CD14-positive monocyte (primary cell): ENCODE measurements around the gene CCDC51. TPM values are rescaled to one million over a fixed set of nuclear protein-coding genes. Genes with fewer than 3 reads are reported as not detected.

Source experiments
- DNase-seq, 3 donors: peaks; one replicate each; pipeline ENCODE4 v3.0.0-alpha.2; 2011 to 2022
- H2AFZ ChIP-seq: 2 replicates; pipeline ENCODE4 v1.6.0; 2012; ENCODE audit warnings: mild to moderate bottlenecking, low read depth, low read length, inconsistent platforms; ENCODE audit not compliant: insufficient read depth, poor library complexity, severe bottlenecking
- H3K27ac ChIP-seq, 2 donors: 1 replicate in 1 of 2; 2 replicates in 1 of 2; pipeline ENCODE4 v1.5.1; 2012 to 2013; ENCODE audit warnings: low read length in 2 of 2, control low read depth in 1 of 2, inconsistent platforms in 1 of 2, low read depth in 1 of 2, mild to moderate bottlenecking in 1 of 2
- H3K27me3 ChIP-seq, 2 donors: one replicate each; pipeline versions ENCODE4 v1.6.0 to v1.6.1; 2011 to 2013; ENCODE audit warnings: low read length in 2 of 2; ENCODE audit not compliant: control insufficient read depth in 2 of 2, insufficient read depth in 2 of 2
- H3K36me3 ChIP-seq, 2 donors: replicated peaks in 1 of 2; 1 replicate in 1 of 2; 2 replicates in 1 of 2; pipeline versions ENCODE4 v1.5.1 to v1.6.1; 2012 to 2013; ENCODE audit warnings: low read length in 2 of 2, control low read depth in 1 of 2, inconsistent platforms in 1 of 2, mild to moderate bottlenecking in 1 of 2; ENCODE audit not compliant: insufficient read depth in 2 of 2, control insufficient read depth in 1 of 2
- H3K4me1 ChIP-seq, 2 donors: 1 replicate in 1 of 2; 2 replicates in 1 of 2; pipeline versions ENCODE4 v1.5.1 to v1.6.1; 2012 to 2013; ENCODE audit warnings: low read length in 2 of 2, control low read depth in 1 of 2, inconsistent platforms in 1 of 2, mild to moderate bottlenecking in 1 of 2, moderate library complexity in 1 of 2; ENCODE audit not compliant: insufficient read depth in 2 of 2, control insufficient read depth in 1 of 2
- H3K4me2 ChIP-seq: replicated peaks from 2 replicates; pipeline ENCODE3; 2012; ENCODE audit warnings: low read length, moderate library complexity, mild to moderate bottlenecking; ENCODE audit not compliant: poor library complexity, severe bottlenecking; ENCODE audit errors: extremely low read depth
- H3K4me3 ChIP-seq, 3 experiments: fragments of 200-600 bp in 1 of 3; sonication (generic) in 1 of 3; replicated peaks in 1 of 3; 1 replicate in 2 of 3; 2 replicates in 1 of 3; pipeline ENCODE4 v1.5.1; 2011 to 2013; ENCODE audit warnings: low read length in 3 of 3, mild to moderate bottlenecking in 3 of 3, control low read depth in 2 of 3, low read depth in 2 of 3, inconsistent platforms in 1 of 3, moderate library complexity in 1 of 3
- H3K79me2 ChIP-seq: 2 replicates; pipeline ENCODE4 v1.6.0; 2012; ENCODE audit warnings: mild to moderate bottlenecking, control low read depth, inconsistent platforms, low read length, moderate library complexity; ENCODE audit not compliant: insufficient read depth
- H3K9ac ChIP-seq: 2 replicates; pipeline ENCODE4 v1.6.0; 2017; ENCODE audit warnings: low read length, mild to moderate bottlenecking; ENCODE audit not compliant: insufficient read depth, poor library complexity, severe bottlenecking
- H3K9me3 ChIP-seq, 2 donors: replicated peaks in 1 of 2; 1 replicate in 1 of 2; 2 replicates in 1 of 2; pipeline versions ENCODE4 v1.5.1 to v1.6.1; 2012 to 2013; ENCODE audit warnings: low read length in 2 of 2, control low read depth in 1 of 2; ENCODE audit not compliant: control insufficient read depth in 1 of 2, insufficient read depth in 1 of 2
- H4K20me1 ChIP-seq: 2 replicates; pipeline ENCODE4 v1.6.0; 2012; ENCODE audit warnings: mild to moderate bottlenecking, low read length, control low read depth, moderate library complexity; ENCODE audit not compliant: insufficient read depth
- H3K27ac Mint-ChIP-seq, 7 donors: one replicate each; pipeline ENCODE4 v1.8.0; 2020; ENCODE audit warnings: mild to moderate bottlenecking in 7 of 7, mixed read lengths in 7 of 7, moderate library complexity in 6 of 7, inconsistent platforms in 2 of 7
- H3K27me3 Mint-ChIP-seq, 3 donors: one replicate each; pipeline ENCODE4 v1.8.0; 2021 to 2022; ENCODE audit warnings: low read depth in 3 of 3, mild to moderate bottlenecking in 3 of 3, mixed read lengths in 3 of 3, moderate library complexity in 3 of 3, inconsistent platforms in 1 of 3
- H3K36me3 Mint-ChIP-seq, 2 donors: one replicate each; pipeline ENCODE4 v1.8.0; 2020; ENCODE audit warnings: mixed read lengths in 2 of 2, inconsistent platforms in 1 of 2, mild to moderate bottlenecking in 1 of 2
- H3K4me1 Mint-ChIP-seq: one replicate; pipeline ENCODE4 v1.8.0; 2020; ENCODE audit warnings: mild to moderate bottlenecking, mixed read lengths
- H3K4me3 Mint-ChIP-seq, 2 donors: one replicate each; pipeline ENCODE4 v1.8.0; 2020; ENCODE audit warnings: mild to moderate bottlenecking in 2 of 2, mixed read lengths in 2 of 2, moderate library complexity in 1 of 2
- H3K9me3 Mint-ChIP-seq, 7 donors: one replicate each; pipeline ENCODE4 v1.8.0; 2020 to 2022; ENCODE audit warnings: mixed read lengths in 7 of 7, mild to moderate bottlenecking in 6 of 7, moderate library complexity in 6 of 7, inconsistent platforms in 2 of 7
- WGBS: methylation state at CpG from one replicate; pipeline ENCODE4 v1.1.5; 2013; ENCODE audit warnings: missing lambda C conversion rate; ENCODE audit not compliant: insufficient coverage; 5-methylcytosine and 5-hydroxymethylcytosine counted together
- intact Hi-C, 2 donors: fragments of 100-400 bp; cut with micrococcal nuclease; formaldehyde crosslinking; loops; one replicate each; pipeline versions ENCODE4 v1.15.0 to v1.15.1; 2023
- polyA plus RNA-seq, 3 donors: library from polyadenylated mRNA; depleted of rRNA in 1 of 3; unstranded in 2 of 3; stranded (reverse) in 1 of 3; fragments of 300-500 nt in 2 of 3; fragments of >200 nt in 1 of 3; fragmentation: Illumina TruSeq in 2 of 3; gene quantifications; 1 replicate in 2 of 3; 2 replicates in 1 of 3; pipeline ENCODE4 v1.2.3, GENCODE V29; 2012 to 2021
- TF ChIP-seq, protein P1 (sequence below): fragments of 200-600 bp; IDR thresholded peaks from one replicate; pipeline ENCODE4 v1.8.0; 2022; ENCODE audit warnings: antibody characterized with exemption, mild to moderate bottlenecking

Gene CCDC51
- polyA plus RNA-seq, 3 donors, result 3.6 to 5.9 (median 5.4) TPM

- DNase-seq, result no peak
- no peaks in the 10 kb centered on the region for H3K9me3 ChIP-seq
- peak overlapping the region; percentile 22 to 89 for H3K27ac ChIP-seq
- Mint-ChIP-seq H3K36me3 (peaks cover 16 to 40% of the 10 kb centered on the region in 2 donors), H3K4me3 (peak overlapping the region; percentile 81 to 94), H3K27me3 (peaks cover 0 to 5% (median 0%) of the 10 kb centered on the region in 3 donors), H3K9me3 (peaks cover 0 to 2% (median 0%) of the 10 kb centered on the region in 7 donors), H3K4me1 (peaks cover 32% of the 10 kb centered on the region), H3K27ac (peak overlapping the region; percentile 88 to 98 (median 93))
- H3K36me3 ChIP-seq, result peaks cover 15 to 44% of the 10 kb centered on the region in 2 donors
- intact Hi-C loops, result loop anchor here in 1 of 2 donors (10.0 kb wide), 3 partner anchors 261 to 1161 kb away; partner anchors contain the start of genes CDC25A, KIF9, KLHL18 and SMARCC1
- WGBS, result 33% methylated on average over 3 of the region's 6 CpGs
- peak overlapping the region; percentile 96 for H2AFZ ChIP-seq
- peak overlapping the region; percentile 82 for H3K9ac ChIP-seq
- TF ChIP-seq, protein P1, sequence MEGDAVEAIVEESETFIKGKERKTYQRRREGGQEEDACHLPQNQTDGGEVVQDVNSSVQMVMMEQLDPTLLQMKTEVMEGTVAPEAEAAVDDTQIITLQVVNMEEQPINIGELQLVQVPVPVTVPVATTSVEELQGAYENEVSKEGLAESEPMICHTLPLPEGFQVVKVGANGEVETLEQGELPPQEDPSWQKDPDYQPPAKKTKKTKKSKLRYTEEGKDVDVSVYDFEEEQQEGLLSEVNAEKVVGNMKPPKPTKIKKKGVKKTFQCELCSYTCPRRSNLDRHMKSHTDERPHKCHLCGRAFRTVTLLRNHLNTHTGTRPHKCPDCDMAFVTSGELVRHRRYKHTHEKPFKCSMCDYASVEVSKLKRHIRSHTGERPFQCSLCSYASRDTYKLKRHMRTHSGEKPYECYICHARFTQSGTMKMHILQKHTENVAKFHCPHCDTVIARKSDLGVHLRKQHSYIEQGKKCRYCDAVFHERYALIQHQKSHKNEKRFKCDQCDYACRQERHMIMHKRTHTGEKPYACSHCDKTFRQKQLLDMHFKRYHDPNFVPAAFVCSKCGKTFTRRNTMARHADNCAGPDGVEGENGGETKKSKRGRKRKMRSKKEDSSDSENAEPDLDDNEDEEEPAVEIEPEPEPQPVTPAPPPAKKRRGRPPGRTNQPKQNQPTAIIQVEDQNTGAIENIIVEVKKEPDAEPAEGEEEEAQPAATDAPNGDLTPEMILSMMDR, result no peak
- peaks cover 39% of the 10 kb centered on the region for H3K79me2 ChIP-seq
- H4K20me1 ChIP-seq, result peaks cover 4% of the 10 kb centered on the region
- H3K27me3 ChIP-seq, result no peaks in the 10 kb centered on the region
- peak overlapping the region; percentile 55 to 83 (median 67) for H3K4me3 ChIP-seq
- H3K4me2 ChIP-seq, result peak overlapping the region; percentile 77
- H3K4me1 ChIP-seq, result peaks cover 27 to 33% of the 10 kb centered on the region in 2 donors
Observed at GRCh38 chr3:48446043-48446424, 6.1 kb upstream of the CCDC51 start.

DNA sequence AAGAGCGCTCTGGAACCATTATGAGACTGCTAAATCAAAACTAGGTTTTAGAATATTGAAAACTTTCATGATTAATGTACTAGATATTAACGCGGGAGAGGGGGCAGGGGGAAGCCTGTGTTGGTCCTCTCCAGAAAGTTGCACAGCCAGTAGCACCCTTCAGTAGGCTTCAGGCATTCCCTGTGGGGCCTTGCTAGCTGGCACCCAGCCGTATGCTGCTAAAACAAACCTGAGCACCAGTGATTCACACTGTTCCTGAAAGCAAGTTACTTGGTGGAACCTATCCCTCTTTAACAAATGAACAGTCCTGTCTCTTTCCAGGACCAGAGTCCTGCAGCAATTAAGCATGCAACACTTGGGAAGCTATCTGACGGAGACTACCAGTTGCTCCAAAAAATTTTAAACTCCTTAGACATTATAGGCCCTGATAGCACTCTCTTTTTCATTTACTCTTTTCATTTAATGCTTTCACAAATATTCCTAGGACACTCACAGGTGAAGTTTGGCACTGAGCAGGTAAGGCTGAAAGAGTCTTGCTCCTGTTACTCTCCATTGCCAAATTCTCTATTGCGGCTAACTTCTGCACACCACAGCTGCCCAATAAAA is 5.5 kb upstream of the CCDC51 start:
- TF ChIP-seq, protein P1, result no peak
- H3K27ac Mint-ChIP-seq, result peak overlapping the region in 4 of 7 donors; percentile 41 to 98 (median 85)
- Histone ChIP-seq H3K4me1 (peaks cover 32 to 37% of the 10 kb centered on the region in 2 donors), H3K27ac (peak overlapping the region in 1 of 2 donors; percentile 89), H3K9me3 (no peaks in the 10 kb centered on the region), H3K4me3 (peak overlapping the region in 1 of 3 experiments; percentile 83), H3K4me2 (peak overlapping the region; percentile 77), H4K20me1 (peaks cover 4% of the 10 kb centered on the region), H3K27me3 (no peaks in the 10 kb centered on the region), H2AFZ (no peak overlapping the region), H3K9ac (no peak overlapping the region), H3K79me2 (peaks cover 46% of the 10 kb centered on the region), H3K36me3 (peaks cover 15 to 39% of the 10 kb centered on the region in 2 donors)
- peaks cover 37% of the 10 kb centered on the region for H3K4me1 Mint-ChIP-seq
- H3K27me3 Mint-ChIP-seq, result peaks cover 0 to 5% (median 0%) of the 10 kb centered on the region in 3 donors
- H3K36me3 Mint-ChIP-seq, result peaks cover 13 to 38% of the 10 kb centered on the region in 2 donors
- no peak overlapping the region for H3K4me3 Mint-ChIP-seq
- no peak for DNase-seq
- intact Hi-C loops, result loop anchor here in 1 of 2 donors (10.0 kb wide), 3 partner anchors 261 to 1161 kb away; partner anchors contain the start of genes CDC25A, KIF9, KLHL18 and SMARCC1
- peaks cover 0 to 2% (median 0%) of the 10 kb centered on the region in 7 donors for H3K9me3 Mint-ChIP-seq
- 87% methylated on average over 5 of the region's 6 CpGs for WGBS
